TTC549 (cell line): ENCODE measurements around the gene MAP3K2.

ENCODE experiments used
- FAIRE-seq: peaks from 2 replicates; lab custom pipeline; 2012; peaks lifted over from hg19 to GRCh38; lab: Jason Lieb, UNC

MAP3K2 gene

DNA sequence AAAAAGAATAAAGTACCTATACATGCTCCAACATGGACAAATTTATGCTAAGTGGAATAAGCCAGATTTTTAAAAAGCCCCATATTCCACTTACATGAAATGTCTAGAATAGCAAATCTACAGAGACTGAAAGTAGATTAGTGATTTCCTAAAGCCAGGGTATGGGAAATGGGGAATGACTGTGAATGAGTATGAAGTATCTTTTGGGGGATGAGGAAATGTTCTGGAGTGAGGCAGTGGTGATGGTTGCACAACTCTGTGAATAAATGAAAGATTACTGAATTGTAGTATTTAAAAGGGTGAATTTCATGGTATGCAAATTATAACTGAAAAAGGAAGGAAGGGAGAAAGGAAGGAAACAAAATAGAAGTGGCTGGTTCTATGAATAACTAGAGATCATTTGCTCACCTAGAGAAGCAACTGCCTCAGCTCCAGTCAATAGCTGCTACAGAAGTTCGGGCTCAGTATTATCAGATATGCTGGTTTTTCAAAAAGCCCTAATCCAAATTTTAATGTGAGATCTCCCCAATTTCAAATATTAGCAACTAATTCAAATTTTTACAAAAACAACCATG lies 39.3 kb downstream of the MAP3K2 start:
- FAIRE-seq: no peak

DNA sequence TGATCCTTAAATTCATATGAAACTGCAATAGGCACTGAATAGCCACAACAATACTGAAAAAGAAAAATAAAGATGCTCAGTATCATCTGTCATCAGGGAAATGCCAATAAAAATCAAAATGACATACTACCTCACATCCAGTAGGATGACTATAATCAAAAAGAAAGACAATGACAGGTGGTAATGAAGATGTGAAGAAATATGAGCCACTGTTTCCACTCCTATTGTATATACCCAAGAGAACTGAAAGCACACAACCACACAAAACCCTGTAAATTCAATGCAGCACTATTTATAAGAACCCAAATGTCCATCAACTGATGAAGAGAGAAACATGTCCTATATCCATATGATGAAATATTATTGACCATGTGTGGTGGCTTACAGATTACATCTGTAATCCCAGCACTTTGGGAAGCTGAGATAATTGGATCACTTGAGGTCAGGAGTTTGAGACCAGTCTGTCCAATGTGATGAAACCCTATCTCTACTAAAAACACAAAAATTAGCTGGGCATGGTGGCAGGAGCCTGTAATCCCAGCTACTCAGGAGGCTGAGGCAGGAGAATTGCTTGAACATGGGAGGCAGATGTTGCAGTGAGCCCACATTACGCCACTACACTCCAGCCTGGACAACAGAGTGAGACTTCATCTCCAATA lies 39.9 kb downstream of the MAP3K2 start:
- FAIRE-seq: no peak

DNA sequence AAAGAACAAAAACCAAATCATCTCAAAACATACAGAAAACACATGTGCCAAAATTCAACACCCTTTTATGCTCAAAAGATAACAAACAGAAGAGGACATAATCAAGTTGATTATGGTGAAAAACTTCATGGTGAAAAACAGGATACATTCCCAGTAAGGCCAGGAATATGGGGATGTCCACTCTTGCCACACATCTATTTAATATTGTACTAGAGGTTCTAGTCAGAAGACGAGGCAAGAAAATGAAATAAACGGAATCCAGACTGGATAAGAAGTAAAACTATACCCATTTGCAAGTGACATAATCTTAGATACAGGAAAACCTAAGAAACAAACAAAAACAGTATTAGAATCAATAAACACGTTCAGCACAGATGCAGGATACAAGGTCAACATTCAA lies 40.8 kb downstream of the MAP3K2 start:
- FAIRE-seq: no peak

DNA sequence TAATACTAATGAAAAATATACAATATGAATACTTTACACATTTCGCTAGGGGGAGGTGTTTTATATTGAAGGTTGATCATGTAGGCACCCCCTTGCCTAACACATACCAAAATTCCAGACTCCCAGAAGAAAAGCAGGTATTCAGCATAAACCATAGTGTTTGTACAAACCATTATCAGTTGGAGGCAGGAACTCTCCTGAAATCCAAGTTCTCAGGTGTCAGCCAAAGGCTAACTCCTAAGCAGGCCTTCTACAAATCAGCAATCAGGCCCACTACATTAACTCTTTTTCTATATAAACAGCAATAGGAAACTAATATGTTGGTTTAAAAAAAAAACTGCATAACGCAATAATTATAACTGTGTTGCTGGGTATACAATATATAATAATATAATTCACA lies 44.5 kb downstream of the MAP3K2 start:
- no peak for FAIRE-seq

DNA sequence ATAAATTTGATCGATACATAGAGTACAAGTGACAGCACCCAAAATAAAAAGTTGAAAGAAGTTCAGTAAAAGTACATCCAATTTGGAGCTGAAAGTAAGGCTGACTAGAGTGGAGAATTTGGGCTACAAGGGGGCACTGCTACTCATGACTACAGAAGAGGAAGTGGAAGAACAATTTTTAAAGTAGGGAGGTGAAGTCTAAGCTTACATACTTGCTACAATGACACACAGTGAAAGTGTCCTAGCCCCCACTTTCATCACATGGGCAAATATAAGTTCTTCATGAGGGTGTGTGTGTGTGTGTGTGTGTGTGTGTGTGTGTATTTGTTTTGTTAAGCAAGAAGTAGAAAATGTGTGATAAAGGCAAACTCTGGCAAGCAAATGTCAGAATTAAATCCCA lies 45.7 kb downstream of the MAP3K2 start:
- no peak for FAIRE-seq

DNA sequence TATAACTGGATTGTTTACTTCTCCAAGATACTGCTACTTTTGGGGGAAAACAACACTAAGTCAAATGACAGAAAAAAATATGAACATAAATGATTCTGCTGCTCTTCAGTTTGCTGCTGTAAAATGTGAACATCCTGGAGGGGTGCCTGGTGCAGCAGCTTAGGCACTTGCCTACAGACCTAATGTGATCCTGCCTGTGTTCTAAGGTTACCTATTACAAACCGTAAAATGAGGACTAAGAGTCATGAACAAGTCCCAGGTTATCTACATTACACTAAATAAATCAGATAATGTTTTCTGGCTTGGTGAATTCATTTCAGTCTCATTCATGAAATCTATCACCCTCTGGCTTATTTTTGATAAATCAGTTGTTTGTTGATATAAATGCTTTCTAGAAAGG lies 55.4 kb downstream of the MAP3K2 start:
- no peak for FAIRE-seq

DNA sequence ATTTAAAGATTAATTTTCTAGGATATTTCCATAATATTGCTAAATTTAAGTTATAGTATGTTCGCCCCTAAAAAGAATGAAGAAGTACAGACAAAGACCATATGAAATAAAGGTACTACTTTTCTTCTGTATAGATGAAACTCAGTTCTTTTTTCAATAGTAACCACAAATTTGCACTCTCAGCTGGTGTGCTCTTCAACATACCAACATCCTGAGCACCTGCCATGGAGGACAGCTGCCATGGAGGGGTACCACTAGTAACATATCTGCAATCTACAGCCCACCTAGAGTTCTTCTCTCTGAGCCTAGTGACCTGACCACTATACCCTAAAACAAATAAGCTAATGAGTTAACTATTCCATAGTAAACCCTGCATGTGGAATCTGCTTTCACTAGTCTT lies 57.0 kb downstream of the MAP3K2 start:
- FAIRE-seq: no peak

DNA sequence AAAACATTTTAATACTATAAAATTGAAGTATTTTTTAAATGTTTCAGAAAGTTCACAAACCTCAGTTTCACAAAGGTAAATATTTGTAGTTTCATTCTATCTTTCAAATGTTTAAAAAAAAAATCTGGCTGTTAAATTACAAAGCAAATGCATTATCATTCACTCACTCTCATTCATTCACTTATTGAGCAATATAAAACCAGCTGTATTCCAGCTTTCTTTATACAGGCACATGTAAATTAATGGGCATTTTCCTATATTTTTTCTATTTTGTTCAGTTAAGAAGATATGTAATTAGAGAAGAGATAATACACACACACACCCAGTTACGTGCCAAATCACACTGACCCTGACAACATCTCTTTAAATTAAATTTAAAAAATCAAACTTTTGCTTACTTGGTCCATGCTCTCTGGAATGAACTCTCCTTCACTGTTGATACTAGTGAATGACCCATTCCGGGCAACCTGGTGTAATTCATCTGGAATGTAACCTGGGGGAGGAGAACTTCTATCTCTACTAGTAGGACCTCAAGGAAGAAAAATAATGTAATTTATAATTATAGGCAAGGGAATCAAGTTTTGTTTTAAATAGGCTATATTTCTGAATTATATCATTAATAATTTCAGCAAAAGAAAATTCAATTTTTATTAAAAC lies 61.4 kb downstream of the MAP3K2 start:
- peak; percentile 43 for FAIRE-seq

DNA sequence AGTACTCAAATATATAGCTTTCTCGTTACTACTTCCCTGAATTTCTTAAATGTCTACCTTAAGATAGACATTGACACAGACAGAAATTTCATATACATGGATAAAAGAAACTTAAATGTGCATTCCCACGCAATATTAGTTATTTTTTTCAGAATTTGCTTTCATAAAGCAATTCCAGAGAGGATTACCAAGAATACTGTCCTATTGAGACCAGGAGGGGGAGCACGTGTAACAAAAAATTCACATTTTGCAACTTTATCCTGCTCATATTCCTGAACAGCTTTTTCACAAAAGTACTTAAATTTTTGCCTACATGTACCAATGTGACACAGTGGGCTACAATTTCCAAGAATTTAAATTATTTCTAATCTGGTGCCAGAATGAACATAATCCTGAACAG lies 63.1 kb downstream of the MAP3K2 start:
- peak; percentile 93 for FAIRE-seq

DNA sequence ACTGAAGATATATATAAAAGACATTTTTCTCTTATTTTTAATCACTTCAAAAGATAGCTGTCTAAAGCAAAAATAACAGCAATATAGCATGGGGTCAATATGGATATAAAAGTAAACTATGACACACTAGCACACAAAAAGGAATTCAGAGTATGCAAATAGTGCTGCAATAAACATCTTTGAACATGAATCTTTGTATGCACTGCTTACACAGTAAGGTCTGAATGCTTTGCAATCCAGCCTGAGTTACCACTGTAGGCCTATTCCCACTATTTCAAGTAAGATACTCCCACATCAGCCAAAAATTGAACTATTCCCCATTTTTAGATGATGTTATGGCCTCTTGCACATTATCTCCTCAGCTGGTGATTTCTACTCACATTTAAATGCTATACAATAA lies 66.5 kb downstream of the MAP3K2 start:
- no peak for FAIRE-seq

DNA sequence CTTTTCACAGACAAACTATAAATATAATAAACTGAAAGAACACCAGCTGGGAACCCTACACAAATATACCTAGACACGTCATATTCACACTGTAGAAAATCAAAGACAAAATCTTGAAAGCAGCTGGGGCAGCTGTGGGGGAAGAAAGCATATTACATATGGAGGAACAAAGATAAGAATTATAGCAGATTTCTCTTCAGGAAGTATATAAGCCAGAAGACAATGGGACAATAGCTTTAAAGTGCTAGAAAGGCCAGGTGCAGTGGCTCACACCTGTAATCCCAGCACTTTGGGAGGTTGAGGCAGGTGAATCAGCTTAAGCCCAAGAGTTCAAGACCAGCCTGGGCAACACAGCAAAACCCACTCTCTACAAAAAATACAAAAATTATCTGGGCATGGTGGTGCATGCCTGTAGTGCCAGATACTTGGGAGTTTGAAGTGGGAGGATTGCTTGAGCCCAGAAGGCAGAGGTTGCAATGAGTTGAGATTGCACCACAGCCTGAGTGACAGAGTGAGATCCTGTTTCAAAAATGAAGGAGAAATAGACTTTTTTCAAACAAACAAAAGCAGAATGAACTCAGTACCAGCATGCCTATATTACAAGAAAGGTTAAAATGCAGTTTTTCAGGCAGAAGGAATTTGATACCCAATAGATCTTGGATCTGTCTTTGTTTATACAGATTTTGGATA lies 67.0 kb downstream of the MAP3K2 start:
- FAIRE-seq: no peak

DNA sequence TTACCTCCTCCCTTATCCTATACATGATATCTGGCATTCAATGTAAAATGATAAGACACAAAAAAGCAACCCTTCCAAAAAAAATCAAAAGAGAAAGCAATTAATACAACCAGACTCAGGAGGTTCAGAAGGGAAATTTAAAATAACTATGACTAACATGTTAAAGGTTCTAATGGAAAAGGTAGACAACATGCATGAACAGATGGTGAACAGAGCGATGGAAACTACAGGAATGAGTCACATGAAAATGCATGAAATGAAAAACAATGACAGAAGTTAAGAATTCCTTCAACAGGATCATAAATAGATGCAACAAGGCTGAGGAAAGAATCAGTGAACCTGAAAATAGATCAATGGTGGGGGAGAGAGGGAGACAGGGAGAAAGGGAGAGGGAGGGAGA lies 67.7 kb downstream of the MAP3K2 start:
- no peak for FAIRE-seq

DNA sequence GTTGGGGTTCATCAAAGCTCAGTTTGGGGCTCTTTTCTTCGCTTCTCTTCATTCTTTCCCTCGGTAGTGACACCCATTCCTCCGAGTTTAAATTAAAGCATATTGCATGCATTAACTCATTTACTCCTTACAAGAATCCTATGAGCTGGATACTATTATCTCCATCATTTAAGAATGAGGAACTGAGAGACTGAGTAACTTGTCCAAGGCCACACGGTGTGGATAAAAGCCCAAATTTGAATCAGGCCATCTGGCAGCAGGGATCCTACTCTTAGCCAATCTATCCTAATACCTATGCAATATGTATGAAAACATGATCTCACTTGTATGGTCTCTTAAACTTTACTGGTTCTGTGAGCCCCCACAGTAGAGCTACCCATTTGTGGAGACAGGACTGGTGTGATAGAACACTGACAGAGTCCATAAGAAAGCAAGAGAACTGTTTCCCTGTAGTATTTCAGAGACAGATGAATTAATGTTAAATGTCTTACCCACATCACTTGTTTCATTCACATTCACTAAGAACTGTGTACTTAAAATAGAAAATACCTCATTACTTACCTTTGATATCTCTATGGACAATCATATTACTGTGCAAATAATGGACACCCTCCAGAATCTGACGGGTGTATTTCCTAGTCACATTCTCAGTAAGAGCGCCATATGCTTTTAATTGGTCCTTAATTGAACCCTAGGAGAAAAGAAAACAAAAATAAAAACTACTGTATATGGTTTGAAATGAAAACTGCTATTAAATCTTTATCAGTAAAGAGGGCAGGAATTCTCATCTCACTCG lies 73.4 kb downstream of the MAP3K2 start:
- no peak for FAIRE-seq

DNA sequence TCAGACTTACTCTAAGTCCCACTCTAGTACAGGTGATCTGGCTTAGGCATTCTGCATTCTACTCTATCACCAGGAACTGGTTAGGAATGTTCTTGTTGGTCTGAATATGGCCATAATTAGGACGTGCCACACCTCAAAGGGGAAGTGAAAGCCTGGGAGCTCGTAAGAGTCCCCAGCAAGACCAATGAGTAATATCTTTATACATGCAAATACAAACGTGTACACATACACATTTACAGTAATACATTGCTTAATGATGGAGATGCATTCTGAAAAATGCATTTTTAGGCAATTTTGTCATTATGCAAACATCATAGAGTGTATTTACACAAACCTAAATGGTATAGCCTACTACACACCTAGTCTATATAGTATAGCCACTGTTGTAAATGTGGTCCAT lies 74.4 kb downstream of the MAP3K2 start:
- no peak for FAIRE-seq

DNA sequence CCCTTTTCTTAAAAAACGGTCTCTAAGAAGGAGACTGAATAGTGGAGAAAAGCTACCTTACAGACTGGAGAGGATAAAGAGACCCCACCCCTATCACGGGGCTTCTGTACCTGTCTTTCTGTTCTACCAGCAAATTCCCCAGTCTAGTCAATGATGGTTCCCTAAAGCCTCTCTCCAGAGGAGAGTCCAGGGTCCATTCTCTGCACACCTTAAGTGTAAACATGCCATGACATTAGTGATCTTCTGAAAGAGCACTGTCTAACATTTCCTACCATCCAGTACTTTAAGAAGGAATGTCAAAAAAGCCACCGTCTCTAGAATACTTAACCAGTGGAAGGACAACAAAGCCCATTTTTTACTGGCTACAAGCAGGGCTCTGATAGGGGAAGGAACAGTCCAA lies 76.8 kb downstream of the MAP3K2 start:
- FAIRE-seq: no peak

DNA sequence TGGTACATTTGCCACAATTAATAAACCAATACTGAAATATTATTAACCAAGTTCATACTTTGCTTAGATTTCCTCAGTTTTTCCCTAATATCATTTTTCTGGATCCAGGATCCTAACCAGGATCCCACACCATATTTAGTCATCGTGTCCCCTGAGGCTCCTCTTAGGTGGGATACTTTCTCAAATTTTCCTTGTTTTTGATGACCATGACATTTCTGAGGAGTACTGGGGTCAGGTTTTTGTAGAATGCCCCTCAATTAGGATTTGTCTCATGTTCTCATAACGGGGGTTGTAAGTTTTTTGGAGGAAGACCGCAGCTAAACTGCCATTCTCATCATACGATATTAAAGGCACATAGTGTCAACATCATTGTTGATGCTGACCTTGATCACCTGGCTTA lies 78.3 kb downstream of the MAP3K2 start:
- FAIRE-seq: no peak

DNA sequence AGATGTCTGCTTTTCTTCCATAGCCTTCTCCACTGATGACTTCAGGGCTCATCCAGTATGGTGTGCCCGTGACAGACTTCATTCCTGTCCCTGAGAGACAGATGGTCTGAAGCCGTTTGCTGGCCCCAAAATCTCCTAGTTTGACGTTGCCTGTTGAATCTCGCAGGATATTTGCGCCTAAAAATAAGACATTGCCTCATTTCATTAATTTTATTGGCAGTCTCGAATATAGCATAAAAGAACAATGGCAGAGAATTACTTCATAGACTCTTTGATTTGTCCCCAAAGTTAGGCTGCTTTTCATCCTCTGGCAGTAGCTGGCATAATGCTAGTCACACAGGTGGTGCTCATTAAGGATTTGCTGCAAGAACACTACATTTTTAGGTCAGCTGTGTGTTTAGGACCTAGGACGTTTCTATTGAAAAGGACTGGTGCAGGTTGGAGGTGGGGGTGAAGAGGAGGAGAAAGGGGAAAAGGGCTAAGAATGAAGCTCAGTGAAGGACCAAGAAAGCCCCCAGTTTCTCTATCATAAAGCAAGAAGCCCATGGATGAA lies 79.1 kb downstream of the MAP3K2 start:
- no peak for FAIRE-seq

DNA sequence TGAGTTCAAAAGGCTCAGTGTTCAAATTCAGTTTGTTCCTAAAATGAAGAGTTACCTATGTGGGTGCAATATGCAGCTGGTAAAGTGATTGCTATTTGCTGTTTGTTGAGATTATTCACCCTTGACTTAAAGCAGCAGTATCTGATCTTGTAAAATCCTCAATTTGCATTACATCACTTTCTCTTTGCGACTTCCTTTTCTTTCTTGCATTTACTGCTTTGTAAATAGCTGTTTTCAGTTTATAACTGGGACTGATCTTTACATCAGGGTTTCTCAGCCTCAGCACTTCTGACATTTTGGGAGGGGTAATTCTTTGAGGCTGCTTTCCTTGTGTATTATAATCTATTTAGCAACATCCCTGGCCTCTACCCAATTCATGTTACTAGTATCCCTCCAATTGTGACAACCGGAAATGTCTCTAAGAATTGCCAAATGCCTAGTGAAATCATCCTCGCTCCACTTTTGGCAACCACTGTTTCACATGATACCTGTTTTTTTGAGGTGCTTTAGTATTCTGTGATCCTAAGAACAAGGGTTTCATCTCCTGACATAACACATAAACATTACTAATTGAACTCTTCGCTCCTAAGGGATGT lies 81.7 kb downstream of the MAP3K2 start:
- no peak for FAIRE-seq

DNA sequence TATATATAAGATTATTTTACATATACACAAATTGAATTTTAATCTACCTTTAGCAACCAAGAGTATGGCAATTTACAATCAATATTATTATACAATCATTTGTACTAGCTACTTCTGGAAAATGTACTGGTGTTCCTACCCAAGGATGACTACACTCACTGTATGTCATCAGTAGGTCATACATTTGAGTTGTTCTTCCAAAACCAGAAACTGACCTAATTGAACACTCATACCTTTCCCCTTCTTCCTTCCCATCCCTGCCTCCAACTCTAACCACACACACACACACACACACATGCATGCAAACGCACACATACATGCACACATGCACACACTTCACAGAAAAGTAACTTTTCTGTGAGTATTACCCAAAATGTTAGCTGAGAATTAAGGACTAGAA lies 85.6 kb downstream of the MAP3K2 start:
- FAIRE-seq: no peak

DNA sequence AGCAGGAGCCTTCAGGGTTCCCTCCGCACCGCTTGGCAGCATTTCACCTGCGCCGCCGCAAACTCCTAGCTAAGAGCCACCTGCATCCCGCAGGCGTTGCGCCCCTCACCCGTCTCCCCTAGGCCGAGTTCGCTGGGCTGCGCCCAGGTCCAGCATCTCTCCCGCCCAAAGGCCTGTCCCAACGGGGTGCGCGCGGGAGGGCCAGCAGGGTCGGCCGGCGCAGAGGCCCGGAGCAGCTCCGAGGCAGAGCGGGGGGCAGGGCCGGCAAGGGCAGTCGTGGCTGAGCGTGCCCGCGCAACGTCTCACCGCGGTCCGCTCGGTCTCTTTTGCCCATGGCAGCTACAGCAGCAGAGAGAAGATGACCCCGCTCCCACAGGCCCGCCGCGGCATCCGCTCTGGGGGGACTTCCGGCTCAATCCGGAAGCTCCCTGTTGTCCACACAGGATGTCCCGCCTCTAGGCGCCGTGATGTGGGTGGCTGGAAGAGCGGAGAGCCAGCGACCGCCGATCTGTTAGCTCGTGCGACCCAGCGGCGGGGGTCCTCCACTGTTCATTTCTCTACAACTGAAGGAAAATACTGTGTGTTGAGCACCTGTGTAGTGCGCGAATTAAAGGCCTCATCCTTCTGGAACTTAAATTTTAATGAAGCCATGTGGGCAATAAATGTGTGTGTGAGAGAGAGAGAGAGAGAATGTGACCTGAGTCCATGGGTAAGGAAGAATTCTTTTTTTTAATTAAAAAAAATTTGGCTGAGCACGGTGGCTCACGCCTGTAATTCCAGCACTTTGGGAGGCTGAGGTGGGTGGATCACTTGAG lies 93.8 kb downstream of the MAP3K2 start, which contains the start of gene ERCC3:
TSS of gene ERCC3 (minus strand) at position 397 of the 815 bp plus-strand sequence. CDS start at position 334, 63 bp downstream.
- no peak for FAIRE-seq

DNA sequence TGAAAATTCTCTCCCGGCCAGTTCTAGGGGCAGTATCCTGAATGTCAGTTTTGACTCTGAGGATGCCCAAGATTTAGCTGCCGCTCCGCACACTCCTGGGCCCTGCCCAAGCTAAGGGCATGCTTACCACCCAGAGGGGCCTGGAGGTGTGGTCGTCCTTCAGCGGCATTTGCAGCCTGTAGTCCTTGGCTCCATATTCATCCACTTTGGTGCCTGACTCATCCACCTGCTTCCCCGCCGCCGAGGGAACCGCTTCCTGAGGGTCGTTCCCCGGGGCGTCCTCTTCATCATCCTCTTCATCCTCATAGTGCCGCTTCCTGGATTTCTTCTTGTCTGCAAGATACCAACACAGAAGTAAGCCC lies 94.4 kb downstream of the MAP3K2 start:
- FAIRE-seq: no peak
